ENCODE data around the gene IFI35.
"Not testable (repeated sequence)": the region's sequence is repeated elsewhere in the genome, so short reads cannot be mapped to it uniquely, and the experiment has no call there.

IFI35 gene

GRCh38 chr17:43006639-43007551 lies at the start of gene IFI35:
IFI35 (plus strand) TSS chr17:43006784; CDS start chr17:43006948, 164 bp downstream.
- DNase-seq (ENCODE audit: low read depth): no peak

- peak; percentile 74 for DNase-seq (ENCODE audit: low read depth)
Observed at GRCh38 chr17:42964161-42964932, 42.2 kb upstream of the IFI35 start, which contains the start of gene AARSD1. AARSD1 (minus strand) TSS chr17:42964454; CDS start chr17:42964440, 14 bp downstream.

GRCh38 chr17:42967925-42968324 lies 38.7 kb upstream of the IFI35 start:
- no peak for DNase-seq (ENCODE audit: low read depth)

GRCh38 chr17:42969001-42969581 lies 37.5 kb upstream of the IFI35 start:
- no peak for DNase-seq (ENCODE audit: low read depth)

- no peak for DNase-seq (ENCODE audit: low read depth)
Observed at GRCh38 chr17:42971589-42971988, 35.0 kb upstream of the IFI35 start.

- not testable (repeated sequence) for DNase-seq (ENCODE audit: low read depth)
Observed at GRCh38 chr17:42973323-42973722, 33.3 kb upstream of the IFI35 start.

GRCh38 chr17:42975265-42975664 lies 31.3 kb upstream of the IFI35 start:
- DNase-seq (ENCODE audit: low read depth): no peak

GRCh38 chr17:42975701-42976100 lies 30.9 kb upstream of the IFI35 start:
- not testable (repeated sequence) for DNase-seq (ENCODE audit: low read depth)

GRCh38 chr17:42979511-42980273 lies 26.9 kb upstream of the IFI35 start, which contains the start of gene PTGES3L:
PTGES3L (minus strand) TSS chr17:42980080; CDS start chr17:42980053, 27 bp downstream.
- no peak for DNase-seq (ENCODE audit: low read depth)

- peak; percentile 40 for DNase-seq (ENCODE audit: low read depth)
Observed at GRCh38 chr17:42980274-42980765, 26.3 kb upstream of the IFI35 start, which contains the start of gene RUNDC1. RUNDC1 (plus strand) TSS chr17:42980565; CDS start chr17:42980577, 12 bp downstream.

- DNase-seq (ENCODE audit: low read depth): no peak
Observed at GRCh38 chr17:42980766-42981397, 25.7 kb upstream of the IFI35 start.

GRCh38 chr17:42982266-42982665 lies 24.3 kb upstream of the IFI35 start:
- no peak for DNase-seq (ENCODE audit: low read depth)

- no peak for DNase-seq (ENCODE audit: low read depth)
Observed at GRCh38 chr17:42985225-42985624, 21.4 kb upstream of the IFI35 start.

- no peak for DNase-seq (ENCODE audit: low read depth)
Observed at GRCh38 chr17:42989141-42989540, 17.4 kb upstream of the IFI35 start.

- DNase-seq (ENCODE audit: low read depth): peak; percentile 33
Observed at GRCh38 chr17:42989726-42990652, 16.6 kb upstream of the IFI35 start.

- no peak for DNase-seq (ENCODE audit: low read depth)
Observed at GRCh38 chr17:42991471-42991870, 15.1 kb upstream of the IFI35 start.

GRCh38 chr17:42992872-42993271 lies 13.7 kb upstream of the IFI35 start:
- DNase-seq (ENCODE audit: low read depth): no peak

GRCh38 chr17:42993913-42994312 lies 12.7 kb upstream of the IFI35 start:
- DNase-seq (ENCODE audit: low read depth): not testable (repeated sequence)

GRCh38 chr17:42997390-42997983 lies 9.1 kb upstream of the IFI35 start:
- no peak for DNase-seq (ENCODE audit: low read depth)

All from HS-5 (cell line).